Measurements from ENCODE around the gene HEATR5A. TPM values are rescaled to one million over a fixed set of nuclear protein-coding genes. Genes with fewer than 3 reads are reported as not detected.

Gene HEATR5A
- total and polyA plus RNA-seq, 2 of the 13 experiments (the other 11 are each of a cell fraction or from before 2014, with no cell fraction given) = 36.4 to 105 TPM

DNA sequence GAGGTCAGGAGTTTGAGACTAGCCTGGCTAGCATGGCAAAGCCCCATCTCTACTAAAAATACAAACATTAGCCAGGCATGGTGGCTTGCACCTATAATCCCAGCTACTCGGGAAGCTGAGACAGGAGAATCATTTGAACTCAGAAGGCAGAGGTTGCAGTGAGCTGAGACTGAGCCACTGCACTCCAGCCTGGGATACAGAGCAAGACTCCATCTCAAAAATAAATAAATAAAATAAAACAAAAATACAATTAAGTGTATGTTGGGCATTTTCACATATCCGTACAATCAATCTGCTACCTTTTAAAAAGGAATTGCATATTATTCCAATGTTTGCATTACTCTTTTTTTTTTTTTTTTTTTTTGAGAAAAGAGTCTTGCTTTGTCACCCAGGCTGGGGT lies 165.1 kb downstream of the HEATR5A start (continued):
- TF ChIP-seq ZNF343 (CRISPR knock-in tag; IDR thresholded peaks at IDR 0.05) (0 out of 2 replicates have a peak, but pooled peaks have one; percentile 35), ZNF496 (CRISPR knock-in tag; IDR thresholded peaks at IDR 0.05; ENCODE audit: insufficient replicate concordance) (no peak), ZFP82 (CRISPR knock-in tag; IDR thresholded peaks at IDR 0.05; ENCODE audit: borderline replicate concordance) (no peak), KDM6A (CRISPR knock-in tag; IDR thresholded peaks at IDR 0.05; ENCODE audit: low read depth) (no peak), ZNF264 (CRISPR knock-in tag; IDR thresholded peaks at IDR 0.05) (no peak), ZNF724P (CRISPR knock-in tag; IDR thresholded peaks at IDR 0.05; ENCODE audit: borderline replicate concordance) (peak; percentile 51; the same call in 1 of the 2 replicates), ZNF451 (CRISPR knock-in tag; IDR thresholded peaks at IDR 0.05) (no peak), DPF2 (CRISPR knock-in tag; IDR thresholded peaks at IDR 0.05; ENCODE audit: borderline replicate concordance, low read depth) (no peak), ONECUT2 (CRISPR knock-in tag; IDR thresholded peaks at IDR 0.05) (no peak), ELF4 (CRISPR knock-in tag; IDR thresholded peaks at IDR 0.05; ENCODE audit: borderline replicate concordance) (no peak), ZNF121 (CRISPR knock-in tag; IDR thresholded peaks at IDR 0.05) (no peak), CC2D1A (CRISPR knock-in tag; IDR thresholded peaks at IDR 0.05) (0 out of 2 replicates have a peak, but pooled peaks have one; percentile 50), ZNF124 (CRISPR knock-in tag; IDR thresholded peaks at IDR 0.05) (no peak), ZNF878 (CRISPR knock-in tag; IDR thresholded peaks at IDR 0.05) (no peak), MTF2 (CRISPR knock-in tag; IDR thresholded peaks at IDR 0.05; ENCODE audit: borderline replicate concordance) (no peak), ZNF432 (CRISPR knock-in tag; IDR thresholded peaks at IDR 0.05; ENCODE audit: borderline replicate concordance) (no peak), ZNF678 (CRISPR knock-in tag; IDR thresholded peaks at IDR 0.05) (0 out of 2 replicates have a peak, but pooled peaks have one; percentile 41), RXRA (CRISPR knock-in tag; IDR thresholded peaks at IDR 0.05) (no peak), TBP (CRISPR knock-in tag; IDR thresholded peaks at IDR 0.05) (no peak)
- TF ChIP-seq, protein P1, sequence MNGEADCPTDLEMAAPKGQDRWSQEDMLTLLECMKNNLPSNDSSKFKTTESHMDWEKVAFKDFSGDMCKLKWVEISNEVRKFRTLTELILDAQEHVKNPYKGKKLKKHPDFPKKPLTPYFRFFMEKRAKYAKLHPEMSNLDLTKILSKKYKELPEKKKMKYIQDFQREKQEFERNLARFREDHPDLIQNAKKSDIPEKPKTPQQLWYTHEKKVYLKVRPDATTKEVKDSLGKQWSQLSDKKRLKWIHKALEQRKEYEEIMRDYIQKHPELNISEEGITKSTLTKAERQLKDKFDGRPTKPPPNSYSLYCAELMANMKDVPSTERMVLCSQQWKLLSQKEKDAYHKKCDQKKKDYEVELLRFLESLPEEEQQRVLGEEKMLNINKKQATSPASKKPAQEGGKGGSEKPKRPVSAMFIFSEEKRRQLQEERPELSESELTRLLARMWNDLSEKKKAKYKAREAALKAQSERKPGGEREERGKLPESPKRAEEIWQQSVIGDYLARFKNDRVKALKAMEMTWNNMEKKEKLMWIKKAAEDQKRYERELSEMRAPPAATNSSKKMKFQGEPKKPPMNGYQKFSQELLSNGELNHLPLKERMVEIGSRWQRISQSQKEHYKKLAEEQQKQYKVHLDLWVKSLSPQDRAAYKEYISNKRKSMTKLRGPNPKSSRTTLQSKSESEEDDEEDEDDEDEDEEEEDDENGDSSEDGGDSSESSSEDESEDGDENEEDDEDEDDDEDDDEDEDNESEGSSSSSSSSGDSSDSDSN (CRISPR knock-in tag; IDR thresholded peaks at IDR 0.05) = no peak
- TF ChIP-seq, protein P2, sequence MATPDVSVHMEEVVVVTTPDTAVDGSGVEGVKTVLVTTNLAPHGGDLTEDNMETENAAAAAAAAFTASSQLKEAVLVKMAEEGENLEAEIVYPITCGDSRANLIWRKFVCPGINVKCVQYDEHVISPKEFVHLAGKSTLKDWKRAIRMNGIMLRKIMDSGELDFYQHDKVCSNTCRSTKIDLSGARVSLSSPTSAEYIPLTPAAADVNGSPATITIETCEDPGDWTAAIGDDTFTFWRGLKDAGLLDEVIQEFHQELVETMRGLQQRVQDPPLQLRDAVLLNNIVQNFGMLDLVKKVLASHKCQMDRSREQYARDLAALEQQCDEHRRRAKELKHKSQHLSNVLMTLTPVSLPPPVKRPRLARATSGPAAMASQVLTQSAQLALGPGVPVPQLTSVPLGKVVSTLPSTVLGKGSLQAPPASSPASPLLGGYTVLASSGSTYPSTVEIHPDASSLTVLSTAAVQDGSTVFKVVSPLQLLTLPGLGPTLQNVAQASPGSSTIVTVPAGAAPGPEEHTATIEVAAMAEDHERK (CRISPR knock-in tag; IDR thresholded peaks at IDR 0.05; ENCODE audit: low read depth) = no peak
- TF ChIP-seq, protein P3, sequence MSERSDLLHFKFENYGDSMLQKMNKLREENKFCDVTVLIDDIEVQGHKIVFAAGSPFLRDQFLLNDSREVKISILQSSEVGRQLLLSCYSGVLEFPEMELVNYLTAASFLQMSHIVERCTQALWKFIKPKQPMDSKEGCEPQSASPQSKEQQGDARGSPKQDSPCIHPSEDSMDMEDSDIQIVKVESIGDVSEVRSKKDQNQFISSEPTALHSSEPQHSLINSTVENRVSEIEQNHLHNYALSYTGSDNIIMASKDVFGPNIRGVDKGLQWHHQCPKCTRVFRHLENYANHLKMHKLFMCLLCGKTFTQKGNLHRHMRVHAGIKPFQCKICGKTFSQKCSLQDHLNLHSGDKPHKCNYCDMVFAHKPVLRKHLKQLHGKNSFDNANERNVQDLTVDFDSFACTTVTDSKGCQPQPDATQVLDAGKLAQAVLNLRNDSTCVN (CRISPR knock-in tag; IDR thresholded peaks at IDR 0.05; ENCODE audit: borderline replicate concordance) = no peak
